Activated naive CD4-positive, alpha-beta T cell treated with anti-CD3 and anti-CD28 coated beads, Interleukin-2, amount 10 ng/mL, durations not matched to agents 7 days and 5 days (primary cell): ENCODE results near the gene GMPR.

ENCODE experiments used
- CTCF ChIA-PET: fragments of 350-600 bp; sonication (Branson Sonifier 250); formaldehyde crosslinking; loops from one replicate; lab custom pipeline; 2021; ENCODE audit warnings: antibody characterized with exemption; lab: Charles Lee
- DNase-seq: peaks from one replicate; pipeline ENCODE4 v3.0.0-alpha.2; 2020
- H3K27ac Mint-ChIP-seq: one replicate; pipeline ENCODE4 v1.8.0; 2021; ENCODE audit warnings: mild to moderate bottlenecking, moderate library complexity, mixed read lengths
- H3K27me3 Mint-ChIP-seq: one replicate; pipeline ENCODE4 v1.8.0; 2021; ENCODE audit warnings: mild to moderate bottlenecking, mixed read lengths
- H3K36me3 Mint-ChIP-seq: one replicate; pipeline ENCODE4 v1.8.0; 2021; ENCODE audit warnings: mixed read lengths
- H3K4me1 Mint-ChIP-seq: one replicate; pipeline ENCODE4 v1.8.0; 2021; ENCODE audit warnings: mixed read lengths
- H3K4me3 Mint-ChIP-seq: one replicate; pipeline ENCODE4 v1.8.0; 2021; ENCODE audit warnings: mild to moderate bottlenecking, moderate library complexity, mixed read lengths
- H3K9me3 Mint-ChIP-seq: one replicate; pipeline ENCODE4 v1.8.0; 2021; ENCODE audit warnings: mixed read lengths

GMPR gene

GRCh38 chr6:16238057-16238962 lies at the start of gene GMPR:
TSS of gene GMPR (plus strand) at chr6:16238587. CDS start at chr6:16238694, 107 bp downstream.
- no peaks in the 10 kb centered on the region for H3K9me3 Mint-ChIP-seq
- H3K4me1 Mint-ChIP-seq: peaks cover 32% of the 10 kb centered on the region

GRCh38 chr6:16190214-16190613 lies 48.2 kb upstream of the GMPR start:
- CTCF ChIA-PET: interaction anchor here (0.5 to 1.2 kb wide), 3 partner anchors 16 to 499 kb away, joined by 3 to 4 read pairs (median 3); no protein-coding TSS in a partner anchor
- H3K4me1 Mint-ChIP-seq: no peaks in the 10 kb centered on the region
- no peaks in the 10 kb centered on the region for H3K36me3 Mint-ChIP-seq
- no peak overlapping the region for H3K27ac Mint-ChIP-seq
- H3K9me3 Mint-ChIP-seq: no peaks in the 10 kb centered on the region
- H3K27me3 Mint-ChIP-seq: peaks cover 25% of the 10 kb centered on the region
- no peak for DNase-seq
- H3K4me3 Mint-ChIP-seq: no peak overlapping the region

More at GRCh38 chr6:16238057-16238962, at the start of gene GMPR:
- DNase-seq: peak; percentile 85
- Mint-ChIP-seq H3K27me3 (peaks cover 64% of the 10 kb centered on the region), H3K27ac (peak within 1 kb of the TSS; percentile 15), H3K4me3 (peak within 1 kb of the TSS; percentile 81), H3K36me3 (no peaks in the 10 kb centered on the region)
- CTCF ChIA-PET: interaction anchor here (0.7 to 1.3 kb wide), 5 partner anchors 9 to 81 kb away, joined by 3 to 4 read pairs (median 4); no protein-coding TSS in a partner anchor

GRCh38 chr6:16196260-16196983 lies 42.0 kb upstream of the GMPR start:
- Mint-ChIP-seq H3K9me3 (no peaks in the 10 kb centered on the region), H3K27me3 (peaks cover 25% of the 10 kb centered on the region), H3K27ac (no peak overlapping the region), H3K4me1 (no peaks in the 10 kb centered on the region), H3K36me3 (no peaks in the 10 kb centered on the region), H3K4me3 (no peak overlapping the region)
- CTCF ChIA-PET: interaction anchor here (1.2 kb wide), 2 partner anchors 9 to 14 kb away, joined by 3 read pairs; no protein-coding TSS in a partner anchor
- no peak for DNase-seq

GRCh38 chr6:16196984-16197546 lies 41.3 kb upstream of the GMPR start:
- no peaks in the 10 kb centered on the region for H3K9me3 Mint-ChIP-seq
- H3K27ac Mint-ChIP-seq: no peak overlapping the region
- peaks cover 28% of the 10 kb centered on the region for H3K27me3 Mint-ChIP-seq
- H3K4me1 Mint-ChIP-seq: no peaks in the 10 kb centered on the region
- CTCF ChIA-PET: no interaction called here
- H3K36me3 Mint-ChIP-seq: no peaks in the 10 kb centered on the region
- no peak for DNase-seq
- no peak overlapping the region for H3K4me3 Mint-ChIP-seq

GRCh38 chr6:16198061-16198705 lies 40.2 kb upstream of the GMPR start:
- H3K27me3 Mint-ChIP-seq: peaks cover 28% of the 10 kb centered on the region
- no peak overlapping the region for H3K27ac Mint-ChIP-seq
- H3K4me1 Mint-ChIP-seq: no peaks in the 10 kb centered on the region
- CTCF ChIA-PET: no interaction called here
- no peak for DNase-seq
- no peaks in the 10 kb centered on the region for H3K36me3 Mint-ChIP-seq
- no peaks in the 10 kb centered on the region for H3K9me3 Mint-ChIP-seq
- H3K4me3 Mint-ChIP-seq: no peak overlapping the region

GRCh38 chr6:16199804-16200203 lies 38.6 kb upstream of the GMPR start:
- no peak overlapping the region for H3K4me3 Mint-ChIP-seq
- peaks cover 28% of the 10 kb centered on the region for H3K27me3 Mint-ChIP-seq
- H3K36me3 Mint-ChIP-seq: no peaks in the 10 kb centered on the region
- no peak for DNase-seq
- no peaks in the 10 kb centered on the region for H3K9me3 Mint-ChIP-seq
- CTCF ChIA-PET: no interaction called here
- H3K4me1 Mint-ChIP-seq: no peaks in the 10 kb centered on the region
- H3K27ac Mint-ChIP-seq: no peak overlapping the region

GRCh38 chr6:16200321-16200883 lies 38.0 kb upstream of the GMPR start:
- CTCF ChIA-PET: interaction anchor here (1.4 kb wide), 1 partner anchor 17 kb away, joined by 4 read pairs; no protein-coding TSS in a partner anchor
- Mint-ChIP-seq H3K27me3 (peaks cover 28% of the 10 kb centered on the region), H3K4me3 (no peak overlapping the region), H3K9me3 (no peaks in the 10 kb centered on the region), H3K36me3 (no peaks in the 10 kb centered on the region), H3K27ac (no peak overlapping the region), H3K4me1 (no peaks in the 10 kb centered on the region)
- no peak for DNase-seq

- Mint-ChIP-seq H3K36me3 (no peaks in the 10 kb centered on the region), H3K9me3 (no peaks in the 10 kb centered on the region), H3K27ac (no peak overlapping the region), H3K4me3 (no peak overlapping the region), H3K4me1 (no peaks in the 10 kb centered on the region), H3K27me3 (peaks cover 22% of the 10 kb centered on the region)
- no peak for DNase-seq
- CTCF ChIA-PET: interaction anchor here (1.4 kb wide), 1 partner anchor 19 kb away, joined by 4 read pairs; no protein-coding TSS in a partner anchor
Measured at GRCh38 chr6:16201706-16202105, 36.7 kb upstream of the GMPR start.

GRCh38 chr6:16204653-16205376 lies 33.6 kb upstream of the GMPR start:
- DNase-seq: no peak
- Mint-ChIP-seq H3K36me3 (no peaks in the 10 kb centered on the region), H3K9me3 (no peaks in the 10 kb centered on the region), H3K27ac (no peak overlapping the region), H3K4me1 (no peaks in the 10 kb centered on the region), H3K4me3 (no peak overlapping the region), H3K27me3 (peaks cover 28% of the 10 kb centered on the region)
- CTCF ChIA-PET: interaction anchor here (1.1 to 5.6 kb wide), 10 partner anchors 9 to 596 kb away, joined by 3 to 43 read pairs (median 4); partner anchors contain the start of gene MYLIP

- Mint-ChIP-seq H3K4me1 (no peaks in the 10 kb centered on the region), H3K27ac (no peak overlapping the region), H3K4me3 (no peak overlapping the region), H3K27me3 (peaks cover 27% of the 10 kb centered on the region), H3K9me3 (no peaks in the 10 kb centered on the region), H3K36me3 (no peaks in the 10 kb centered on the region)
- DNase-seq: no peak
- CTCF ChIA-PET: interaction anchor here (0.6 to 5.6 kb wide), 18 partner anchors 10 to 597 kb away, joined by 3 to 43 read pairs (median 3); partner anchors contain the start of gene MYLIP
Measured at GRCh38 chr6:16205377-16206144, 32.8 kb upstream of the GMPR start.

- CTCF ChIA-PET: interaction anchor here (0.7 to 5.6 kb wide), 10 partner anchors 16 to 521 kb away, joined by 3 to 43 read pairs (median 4); partner anchors contain the start of gene MYLIP
- Mint-ChIP-seq H3K4me1 (no peaks in the 10 kb centered on the region), H3K27me3 (peaks cover 26% of the 10 kb centered on the region), H3K36me3 (no peaks in the 10 kb centered on the region), H3K9me3 (no peaks in the 10 kb centered on the region), H3K27ac (no peak overlapping the region), H3K4me3 (no peak overlapping the region)
- peak; percentile 59 for DNase-seq
Measured at GRCh38 chr6:16206595-16207037, 31.8 kb upstream of the GMPR start.

GRCh38 chr6:16208989-16209388 lies 29.4 kb upstream of the GMPR start:
- Mint-ChIP-seq H3K9me3 (no peaks in the 10 kb centered on the region), H3K4me1 (no peaks in the 10 kb centered on the region), H3K4me3 (no peak overlapping the region), H3K27me3 (peaks cover 30% of the 10 kb centered on the region), H3K27ac (no peak overlapping the region), H3K36me3 (no peaks in the 10 kb centered on the region)
- CTCF ChIA-PET: interaction anchor here (0.6 to 5.6 kb wide), 6 partner anchors 30 to 557 kb away, joined by 3 to 43 read pairs (median 4); partner anchors contain the start of gene GMPR
- no peak for DNase-seq
